Fibroblast of lung (primary cell): ENCODE data around the gene SLIT1. TPM values are rescaled to one million over a fixed set of nuclear protein-coding genes. Genes with fewer than 3 reads are reported as not detected.

Experiments used
- DNase-seq, 2 donors: peaks; one replicate each; pipeline versions ENCODE4 v3.0.0 to v3.0.0-alpha.2; 2010; ENCODE audit warnings: low read depth in 2 of 2
- H2AFZ ChIP-seq: 2 replicates; pipeline ENCODE4 v1.5.1; 2012; ENCODE audit warnings: low read length, control low read depth, inconsistent platforms
- H3K27ac ChIP-seq: 2 replicates; pipeline ENCODE4 v1.5.1; 2011; ENCODE audit warnings: low read length, control low read depth; ENCODE audit not compliant: insufficient read depth
- H3K27me3 ChIP-seq: 2 replicates; pipeline ENCODE4 v1.5.1; 2011; ENCODE audit warnings: mild to moderate bottlenecking, low read length; ENCODE audit not compliant: control insufficient read depth, insufficient read depth
- H3K36me3 ChIP-seq: 2 replicates; pipeline ENCODE4 v1.5.1; 2011; ENCODE audit warnings: low read length; ENCODE audit not compliant: control insufficient read depth, insufficient read depth
- H3K4me1 ChIP-seq: 2 replicates; pipeline ENCODE4 v1.5.1; 2011; ENCODE audit warnings: low read length; ENCODE audit not compliant: control insufficient read depth, insufficient read depth; ENCODE audit errors: extremely low read depth
- H3K4me2 ChIP-seq: 2 replicates; pipeline ENCODE4 v1.5.1; 2011; ENCODE audit warnings: low read length, control low read depth; ENCODE audit not compliant: insufficient read depth; ENCODE audit errors: extremely low read depth
- H3K4me3 ChIP-seq, 4 experiments: fragments of 200-600 bp in 1 of 4; sonication (generic) in 1 of 4; replicated peaks in 1 of 4; 2 replicates each; pipeline ENCODE4 v1.5.1; 2011 to 2016; ENCODE audit warnings: low read length in 4 of 4, low read depth in 3 of 4, mild to moderate bottlenecking in 3 of 4, control low read depth in 2 of 4, inconsistent platforms in 1 of 4, mixed read lengths in 1 of 4; ENCODE audit not compliant: insufficient read depth in 1 of 4; ENCODE audit errors: control extremely low read depth in 1 of 4
- H3K79me2 ChIP-seq: 2 replicates; pipeline ENCODE4 v1.5.1; 2012; ENCODE audit warnings: mild to moderate bottlenecking, low read length, inconsistent platforms; ENCODE audit not compliant: control insufficient read depth, insufficient read depth
- H3K9ac ChIP-seq: 2 replicates; pipeline ENCODE4 v1.5.1; 2011; ENCODE audit warnings: mild to moderate bottlenecking, low read length, control low read depth; ENCODE audit not compliant: insufficient read depth
- H3K9me3 ChIP-seq: 2 replicates; pipeline ENCODE4 v1.5.1; 2012; ENCODE audit warnings: low read depth, low read length; ENCODE audit not compliant: control insufficient read depth, insufficient read depth
- H4K20me1 ChIP-seq: 2 replicates; pipeline ENCODE4 v1.5.1; 2011; ENCODE audit warnings: low read length; ENCODE audit not compliant: control insufficient read depth, insufficient read depth; ENCODE audit errors: extremely low read depth
- EZH2 ChIP-seq: IDR thresholded peaks from 2 replicates; pipeline ENCODE4 v1.5.1; 2012; ENCODE audit warnings: low read length, control low read depth, mild to moderate bottlenecking; ENCODE audit errors: missing control alignments
- polyA plus RNA-seq, 2 donors: library from polyadenylated mRNA; depleted of rRNA in 1 of 2; stranded (reverse) in 1 of 2; unstranded in 1 of 2; fragments of >200 nt; gene quantifications; 2 replicates each; pipeline ENCODE4 v1.2.1, GENCODE V29; 2011 to 2012; ENCODE audit warnings: missing spikeins in 1 of 2
- total RNA-seq: library from RNA; depleted of rRNA; stranded (reverse); fragments of >200 nt; gene quantifications from 2 replicates; pipeline ENCODE4 v1.2.1, GENCODE V29; 2014
- TF ChIP-seq, protein P1 (sequence below), 2 donors: IDR thresholded peaks in 1 of 2; conservative IDR thresholded peaks in 1 of 2; 1 replicate in 1 of 2; 2 replicates in 1 of 2; pipeline ENCODE4 v1.5.1; 2011 to 2012; ENCODE audit warnings: low read length in 2 of 2, control low read depth in 1 of 2, inconsistent platforms in 1 of 2, low read depth in 1 of 2, mild to moderate bottlenecking in 1 of 2

The SLIT1 gene
- total and polyA plus RNA-seq, 2 donors (not counting 1 experiment from before 2014, with no cell fraction given): 0.02 to 0.17 TPM

DNA sequence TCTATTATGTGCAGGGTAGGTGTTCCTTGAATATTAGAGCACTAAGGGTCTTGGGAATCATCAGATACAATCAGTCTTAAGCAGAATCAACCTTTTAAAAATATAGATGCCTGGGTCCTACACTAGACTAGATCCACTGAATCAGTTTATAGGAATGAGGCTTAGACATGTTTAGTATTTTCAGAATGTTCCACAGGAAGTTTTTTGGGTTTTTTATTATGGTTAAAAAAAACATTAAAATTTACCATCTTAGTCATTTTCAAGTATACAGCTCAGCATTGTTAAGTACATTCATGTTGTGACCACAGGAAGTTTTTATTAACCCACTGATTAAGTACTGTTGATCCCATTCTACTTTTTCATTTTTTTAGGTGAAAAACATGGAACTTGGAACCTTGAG lies 217.9 kb downstream of the SLIT1 start:
- DNase-seq: peak in 1 of 2 donors; percentile 68
- no peak overlapping the region for H3K27ac ChIP-seq
- H3K4me2 ChIP-seq: no peak overlapping the region

DNA sequence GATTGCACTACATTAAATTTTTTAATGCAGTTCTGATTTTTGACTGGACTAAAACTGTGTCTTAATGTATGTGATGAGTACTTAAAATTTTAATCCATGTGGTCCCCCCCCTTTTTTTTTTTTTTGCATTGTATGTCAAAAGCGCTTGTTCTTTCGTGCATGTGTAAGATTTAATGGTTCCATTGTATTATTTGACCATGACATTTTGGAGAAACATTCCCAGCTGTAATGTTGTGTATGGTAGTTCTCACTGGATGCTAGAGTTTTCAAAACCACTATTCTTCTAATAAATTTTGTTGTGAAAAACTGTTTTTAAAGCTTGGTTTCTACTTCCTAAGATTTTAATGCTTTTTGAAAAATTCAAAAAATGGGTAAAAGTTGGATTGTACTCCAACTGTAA lies 221.6 kb downstream of the SLIT1 start:
- Histone ChIP-seq H3K27ac (no peak overlapping the region), H3K9ac (no peak overlapping the region), H3K27me3 (no peaks in the 10 kb centered on the region), H2AFZ (no peak overlapping the region), H3K36me3 (no peaks in the 10 kb centered on the region), H3K4me3 (no peak overlapping the region), H3K9me3 (no peaks in the 10 kb centered on the region), H3K4me2 (no peak overlapping the region), H3K79me2 (no peaks in the 10 kb centered on the region), H4K20me1 (no peaks in the 10 kb centered on the region), H3K4me1 (peaks cover 3% of the 10 kb centered on the region)
- DNase-seq: no peak
- TF ChIP-seq EZH2: no peak
- TF ChIP-seq, protein P1, sequence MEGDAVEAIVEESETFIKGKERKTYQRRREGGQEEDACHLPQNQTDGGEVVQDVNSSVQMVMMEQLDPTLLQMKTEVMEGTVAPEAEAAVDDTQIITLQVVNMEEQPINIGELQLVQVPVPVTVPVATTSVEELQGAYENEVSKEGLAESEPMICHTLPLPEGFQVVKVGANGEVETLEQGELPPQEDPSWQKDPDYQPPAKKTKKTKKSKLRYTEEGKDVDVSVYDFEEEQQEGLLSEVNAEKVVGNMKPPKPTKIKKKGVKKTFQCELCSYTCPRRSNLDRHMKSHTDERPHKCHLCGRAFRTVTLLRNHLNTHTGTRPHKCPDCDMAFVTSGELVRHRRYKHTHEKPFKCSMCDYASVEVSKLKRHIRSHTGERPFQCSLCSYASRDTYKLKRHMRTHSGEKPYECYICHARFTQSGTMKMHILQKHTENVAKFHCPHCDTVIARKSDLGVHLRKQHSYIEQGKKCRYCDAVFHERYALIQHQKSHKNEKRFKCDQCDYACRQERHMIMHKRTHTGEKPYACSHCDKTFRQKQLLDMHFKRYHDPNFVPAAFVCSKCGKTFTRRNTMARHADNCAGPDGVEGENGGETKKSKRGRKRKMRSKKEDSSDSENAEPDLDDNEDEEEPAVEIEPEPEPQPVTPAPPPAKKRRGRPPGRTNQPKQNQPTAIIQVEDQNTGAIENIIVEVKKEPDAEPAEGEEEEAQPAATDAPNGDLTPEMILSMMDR (conservative IDR thresholded peaks at IDR 0.05 in 1 of 2, IDR thresholded peaks at IDR 0.05 in 1 of 2; ENCODE audit: low read depth in 1 of 2, low read length in 2 of 2): no peak

More for the DNA sequence above, 217.9 kb downstream of the SLIT1 start:
- Histone ChIP-seq H3K36me3 (no peaks in the 10 kb centered on the region), H3K9ac (no peak overlapping the region), H3K79me2 (no peaks in the 10 kb centered on the region), H2AFZ (no peak overlapping the region), H3K9me3 (no peaks in the 10 kb centered on the region), H4K20me1 (no peaks in the 10 kb centered on the region), H3K4me1 (no peaks in the 10 kb centered on the region), H3K4me3 (no peak overlapping the region), H3K27me3 (no peaks in the 10 kb centered on the region)
- TF ChIP-seq EZH2: no peak
- TF ChIP-seq, protein P1 (conservative IDR thresholded peaks at IDR 0.05 in 1 of 2, IDR thresholded peaks at IDR 0.05 in 1 of 2; ENCODE audit: low read depth in 1 of 2, low read length in 2 of 2): no peak

DNA sequence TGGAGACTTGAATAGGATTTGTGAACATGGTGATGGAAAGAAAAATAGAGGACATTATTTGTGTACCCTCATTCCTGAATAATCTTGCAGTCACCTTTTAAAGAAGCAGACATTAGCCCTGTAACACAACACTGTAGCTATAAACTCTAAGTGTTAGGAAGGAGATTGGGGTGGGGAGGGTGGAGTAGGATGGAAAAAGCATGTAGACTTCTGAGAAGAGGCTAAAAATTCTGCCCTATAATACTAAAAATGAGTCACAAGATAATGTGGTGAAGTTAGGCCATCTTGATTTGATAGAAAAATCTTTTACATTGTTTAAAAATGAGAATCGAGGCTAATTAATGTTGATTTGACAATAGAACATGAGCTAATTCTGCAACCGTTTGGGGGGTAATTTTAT lies 224.9 kb downstream of the SLIT1 start:
- Histone ChIP-seq H4K20me1 (no peaks in the 10 kb centered on the region), H2AFZ (no peak overlapping the region), H3K79me2 (no peaks in the 10 kb centered on the region), H3K27me3 (no peaks in the 10 kb centered on the region), H3K4me2 (no peak overlapping the region), H3K9me3 (no peaks in the 10 kb centered on the region), H3K4me3 (no peak overlapping the region), H3K9ac (no peak overlapping the region), H3K4me1 (peaks cover 3% of the 10 kb centered on the region), H3K27ac (no peak overlapping the region), H3K36me3 (no peaks in the 10 kb centered on the region)
- DNase-seq: peak in 1 of 2 donors; percentile 45
- no peak for TF ChIP-seq EZH2
- TF ChIP-seq, protein P1 (conservative IDR thresholded peaks at IDR 0.05 in 1 of 2, IDR thresholded peaks at IDR 0.05 in 1 of 2; ENCODE audit: low read depth in 1 of 2, low read length in 2 of 2): no peak
